Measurements from ENCODE around the gene GALNT12.

Gene GALNT12, protein sequence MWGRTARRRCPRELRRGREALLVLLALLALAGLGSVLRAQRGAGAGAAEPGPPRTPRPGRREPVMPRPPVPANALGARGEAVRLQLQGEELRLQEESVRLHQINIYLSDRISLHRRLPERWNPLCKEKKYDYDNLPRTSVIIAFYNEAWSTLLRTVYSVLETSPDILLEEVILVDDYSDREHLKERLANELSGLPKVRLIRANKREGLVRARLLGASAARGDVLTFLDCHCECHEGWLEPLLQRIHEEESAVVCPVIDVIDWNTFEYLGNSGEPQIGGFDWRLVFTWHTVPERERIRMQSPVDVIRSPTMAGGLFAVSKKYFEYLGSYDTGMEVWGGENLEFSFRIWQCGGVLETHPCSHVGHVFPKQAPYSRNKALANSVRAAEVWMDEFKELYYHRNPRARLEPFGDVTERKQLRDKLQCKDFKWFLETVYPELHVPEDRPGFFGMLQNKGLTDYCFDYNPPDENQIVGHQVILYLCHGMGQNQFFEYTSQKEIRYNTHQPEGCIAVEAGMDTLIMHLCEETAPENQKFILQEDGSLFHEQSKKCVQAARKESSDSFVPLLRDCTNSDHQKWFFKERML

DNA sequence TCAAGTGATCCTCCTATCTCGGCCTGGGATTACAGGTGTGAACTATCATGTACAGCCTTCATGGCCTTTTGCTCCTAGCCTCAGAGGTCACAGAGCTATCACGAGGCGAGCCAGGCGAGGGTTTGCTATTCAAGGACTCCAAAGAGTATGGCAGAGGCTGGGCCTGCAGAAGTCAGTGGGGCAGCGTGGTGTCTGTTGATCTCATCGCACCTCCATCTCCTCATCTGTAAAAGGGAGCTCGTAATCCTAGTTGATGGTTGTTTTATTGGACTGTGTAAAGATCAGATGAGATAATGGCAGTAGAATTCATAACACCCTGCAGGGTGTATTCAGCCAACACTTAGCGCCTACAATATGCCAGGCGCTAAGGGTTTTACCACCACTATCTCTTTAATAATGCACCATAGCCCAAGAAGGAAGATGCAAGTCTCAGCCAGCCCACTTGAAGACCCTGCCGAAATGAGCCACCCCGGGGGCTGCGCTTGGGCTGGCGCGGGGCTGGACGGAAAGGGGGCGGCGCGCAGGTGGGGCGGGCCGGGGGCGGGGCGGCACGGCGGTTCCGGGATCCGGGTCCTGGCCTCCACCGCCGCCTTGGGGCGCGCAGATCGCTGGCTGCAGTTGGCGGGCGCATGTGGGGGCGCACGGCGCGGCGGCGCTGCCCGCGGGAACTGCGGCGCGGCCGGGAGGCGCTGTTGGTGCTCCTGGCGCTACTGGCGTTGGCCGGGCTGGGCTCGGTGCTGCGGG is at the start of gene GALNT12:
Gene GALNT12, plus strand, starts transcription at position 601 of the 744 bp plus-strand sequence. Its CDS starts 29 bp downstream, at position 630.
- peak; percentile 40 for DNase-seq

DNA sequence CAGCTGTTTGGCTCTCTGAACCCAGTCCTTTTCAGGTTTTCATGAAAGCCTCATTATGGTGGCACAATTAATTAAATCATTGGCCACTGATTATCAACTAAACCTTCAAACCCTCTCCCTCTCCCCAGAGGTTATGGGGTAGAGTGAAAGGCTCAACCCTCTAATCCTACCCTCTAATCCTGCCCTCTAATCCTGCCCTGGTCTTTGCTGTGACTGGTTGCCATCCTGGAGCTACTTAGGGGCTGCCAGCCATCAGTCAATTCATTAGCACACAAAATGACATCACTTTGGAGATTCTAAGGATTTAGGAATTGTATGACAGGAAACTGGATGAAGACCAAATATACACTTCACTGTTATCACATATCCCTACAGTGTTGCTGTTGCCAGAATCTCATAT is 47.2 kb upstream of the GALNT12 start:
- no peak for DNase-seq

DNA sequence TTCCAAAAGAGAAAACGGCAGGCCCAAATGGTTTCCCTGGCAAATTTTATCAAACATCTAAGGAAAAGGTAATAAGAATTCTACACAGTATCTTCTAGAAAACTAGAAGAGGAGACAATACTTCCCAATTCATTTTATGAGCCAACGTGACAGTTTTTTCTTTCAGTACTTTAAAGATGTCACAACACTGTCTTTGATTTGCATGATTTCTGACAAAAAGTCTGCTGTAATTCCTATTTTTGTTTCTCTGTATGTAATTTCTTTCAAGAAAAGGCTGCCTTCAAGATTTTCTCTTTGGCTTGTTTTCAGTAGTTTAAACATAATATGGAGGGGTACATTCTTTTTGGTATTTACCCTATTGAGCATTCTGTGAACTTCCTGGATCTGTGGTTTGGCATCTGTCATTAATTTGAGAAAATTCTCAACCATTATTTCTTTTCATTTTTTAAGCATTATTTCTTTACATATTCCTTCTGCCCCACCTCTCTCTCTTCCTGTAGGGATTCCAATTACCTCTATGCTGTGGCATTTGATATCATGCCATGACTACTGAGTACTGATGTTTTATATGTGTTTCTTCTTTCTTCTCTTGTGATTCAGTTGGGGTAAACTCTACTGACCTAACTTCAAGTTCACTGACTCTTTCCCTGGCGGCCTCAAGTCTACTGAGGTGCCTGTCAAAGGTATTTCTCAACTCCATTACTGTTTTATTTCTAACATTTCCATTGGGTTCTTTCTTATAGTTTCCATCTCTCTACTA is 43.3 kb upstream of the GALNT12 start:
- no peak for DNase-seq

DNA sequence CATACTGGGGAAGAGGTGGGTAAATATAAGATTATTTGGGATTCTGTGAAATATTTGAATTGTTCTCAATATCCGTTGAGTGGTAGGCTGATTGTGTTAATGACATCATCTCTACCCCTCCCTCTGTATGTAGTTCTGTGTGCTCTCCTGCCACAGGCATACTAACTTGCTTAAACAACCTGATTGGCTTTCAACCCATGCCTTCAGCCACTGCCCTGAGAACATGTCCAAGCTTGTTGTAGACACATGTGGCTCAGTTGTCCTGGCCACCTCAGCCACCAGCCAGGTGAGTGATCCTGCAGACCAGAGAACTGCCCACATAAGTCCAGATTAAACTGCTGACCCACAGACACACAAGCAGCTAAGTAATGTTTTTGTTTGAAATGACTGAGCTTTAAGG is 42.2 kb upstream of the GALNT12 start:
- DNase-seq: no peak

DNA sequence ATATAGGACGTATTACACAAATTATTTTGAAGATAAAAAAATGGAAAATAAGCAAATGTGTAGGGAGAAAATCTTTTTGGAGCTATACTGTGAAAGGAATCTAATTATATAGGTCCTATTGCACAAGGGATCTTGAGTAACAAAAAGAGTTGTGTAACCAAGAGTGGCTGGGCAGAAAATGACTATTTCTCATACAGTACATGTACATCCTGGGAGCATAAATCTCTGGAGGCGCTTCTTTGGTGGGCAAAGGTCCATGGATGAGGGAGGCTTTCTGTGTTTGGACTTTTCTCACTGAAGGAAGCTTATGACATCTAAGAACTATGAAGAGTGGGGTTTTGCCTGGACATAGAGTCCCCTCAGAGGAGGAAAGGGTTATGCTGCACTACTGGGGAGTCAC is 40.9 kb upstream of the GALNT12 start:
- DNase-seq: no peak

DNA sequence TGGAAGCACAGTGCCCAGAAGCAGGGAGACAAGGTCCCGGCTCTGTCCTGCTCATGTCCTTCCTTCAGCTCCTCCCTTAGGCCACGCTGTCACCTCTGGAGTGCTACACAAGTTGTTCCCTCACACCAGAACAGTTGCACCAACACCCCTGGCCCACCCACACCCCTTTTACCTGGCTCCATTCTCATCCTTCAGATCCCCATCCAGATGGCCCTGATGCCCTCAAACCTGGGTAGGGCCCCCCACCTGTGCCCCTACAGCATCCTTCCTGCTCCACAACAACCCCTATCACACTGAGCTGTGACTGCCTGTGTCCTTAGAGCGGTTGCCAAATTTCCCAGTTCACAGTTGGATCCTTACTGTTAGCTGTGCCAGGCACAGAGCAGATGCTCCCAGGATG is 40.3 kb upstream of the GALNT12 start:
- no peak for DNase-seq

DNA sequence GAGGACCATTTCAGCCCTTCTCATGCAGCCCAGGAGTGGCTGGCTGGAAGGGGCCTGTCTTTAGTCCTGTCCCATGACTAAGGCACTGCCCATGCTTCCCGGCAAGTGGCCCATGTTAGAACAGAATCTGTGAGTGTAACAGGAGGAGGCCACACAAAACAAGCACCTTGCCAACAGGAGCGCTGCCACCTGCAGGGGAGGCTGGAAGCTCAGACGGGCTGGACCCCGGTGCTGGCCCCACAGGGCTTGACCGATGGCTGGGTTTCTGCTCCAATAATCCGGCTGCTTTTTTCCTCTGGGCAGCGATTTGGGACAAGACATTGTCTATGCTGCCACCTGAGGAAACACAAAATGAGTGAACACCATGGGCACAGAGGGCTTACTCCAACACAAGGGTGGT is 39.6 kb upstream of the GALNT12 start:
- no peak for DNase-seq

DNA sequence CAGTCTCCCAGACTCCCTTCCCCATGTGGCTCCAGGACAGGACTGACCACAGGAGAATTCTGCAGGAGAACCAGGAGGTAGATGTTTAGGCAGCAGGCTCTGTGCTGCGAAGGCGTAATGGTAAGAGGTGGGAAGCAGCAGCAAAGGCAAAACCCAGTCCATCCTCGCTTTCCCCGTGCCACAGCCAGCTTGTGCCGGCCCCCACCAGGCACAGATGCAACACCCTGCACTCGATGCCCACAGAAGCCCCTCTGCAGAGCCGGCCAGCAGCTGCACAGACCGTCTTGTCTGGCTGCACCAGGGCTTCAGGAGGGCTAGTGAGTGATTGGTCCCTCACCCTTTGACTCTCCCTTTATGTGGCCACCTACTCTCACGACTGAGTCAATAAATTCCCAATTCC is 39.1 kb upstream of the GALNT12 start:
- no peak for DNase-seq

DNA sequence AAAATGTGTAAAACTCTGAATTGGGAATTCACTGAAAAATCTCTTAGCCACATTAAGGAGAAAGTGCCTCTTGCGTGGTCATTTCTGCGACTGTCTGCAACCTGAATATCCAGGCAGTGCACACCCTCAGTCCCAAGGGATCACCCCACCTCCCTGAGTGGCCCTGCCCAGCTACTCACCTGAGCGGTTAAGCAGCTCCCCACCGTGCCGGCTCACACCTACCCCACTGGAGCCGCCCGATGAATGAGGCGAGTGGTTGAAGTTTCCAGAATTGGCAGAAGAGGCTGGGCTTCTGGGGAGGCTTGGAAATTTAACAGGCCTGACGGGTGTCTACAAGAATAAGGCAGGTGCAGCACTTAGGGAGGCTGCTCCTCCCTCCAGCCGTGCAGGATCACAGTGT is 36.8 kb upstream of the GALNT12 start:
- no peak for DNase-seq

DNA sequence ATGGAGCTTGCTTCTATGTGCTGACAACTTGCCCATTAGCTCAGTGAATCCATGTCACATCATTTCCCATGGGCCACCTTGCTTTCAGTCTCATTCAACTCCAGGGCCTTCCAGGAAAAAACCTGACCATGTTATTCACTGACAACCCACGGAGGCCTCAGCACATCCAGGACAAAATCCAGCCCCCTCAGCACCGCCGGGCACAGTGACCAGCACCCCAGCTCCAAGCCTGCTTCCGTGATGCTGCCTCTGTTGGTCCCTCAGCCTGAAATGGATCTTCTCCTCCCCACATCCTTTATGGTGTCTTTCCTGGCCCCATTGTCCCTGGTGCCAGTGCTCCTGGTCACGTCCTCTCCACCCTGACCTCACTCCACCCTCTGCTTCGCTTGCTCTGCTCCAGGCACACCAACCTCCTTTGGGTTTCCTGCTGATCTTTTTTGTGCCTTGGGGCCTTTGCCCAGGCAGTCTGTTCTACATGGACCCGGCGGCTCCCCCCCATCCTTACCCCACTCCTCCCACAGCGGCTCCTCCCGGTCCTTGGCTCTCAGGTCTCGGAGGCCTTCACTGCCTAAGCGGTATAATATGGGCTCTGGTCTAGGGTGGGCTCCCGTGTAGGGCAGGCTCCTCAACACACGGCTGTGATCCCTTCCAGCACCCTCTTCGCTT is 36.1 kb upstream of the GALNT12 start:
- DNase-seq: no peak

DNA sequence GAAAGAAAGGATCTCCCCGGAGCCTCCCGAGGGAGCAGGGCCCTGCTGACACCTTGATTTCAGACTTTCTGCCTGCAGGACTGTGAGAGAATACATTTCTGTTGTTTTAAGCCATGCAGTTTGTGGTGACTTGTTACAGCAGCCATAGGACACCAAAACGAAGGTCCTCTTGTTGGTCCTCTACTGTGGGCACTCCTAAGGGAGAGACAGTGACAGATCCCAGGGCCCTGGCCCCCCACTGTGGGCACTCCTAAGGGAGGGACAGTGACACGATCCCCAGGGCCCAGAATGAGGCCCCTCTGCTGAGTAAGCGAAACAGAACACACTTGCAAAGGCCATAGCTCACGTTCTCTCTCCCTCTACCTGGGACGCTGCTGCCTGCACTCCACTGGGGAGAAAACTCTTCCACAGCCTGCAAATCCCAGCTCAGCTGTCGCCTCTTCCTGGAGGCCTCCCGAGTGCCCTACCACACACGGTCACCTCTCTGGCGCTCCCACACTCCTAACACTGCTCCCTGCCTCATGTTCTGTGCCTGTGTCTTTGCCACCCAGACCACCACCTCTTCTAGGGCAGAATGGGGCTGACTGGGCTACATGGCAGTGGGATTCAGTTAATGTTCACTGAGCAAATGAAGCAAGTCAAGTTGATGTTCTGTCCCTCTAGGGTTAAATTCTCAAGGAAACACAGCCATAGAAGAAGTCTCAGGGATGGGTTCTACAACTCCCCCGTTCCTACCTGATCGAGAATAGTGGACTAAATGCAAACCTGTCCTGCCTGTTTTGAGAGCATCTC is 34.9 kb upstream of the GALNT12 start:
- DNase-seq: no peak

DNA sequence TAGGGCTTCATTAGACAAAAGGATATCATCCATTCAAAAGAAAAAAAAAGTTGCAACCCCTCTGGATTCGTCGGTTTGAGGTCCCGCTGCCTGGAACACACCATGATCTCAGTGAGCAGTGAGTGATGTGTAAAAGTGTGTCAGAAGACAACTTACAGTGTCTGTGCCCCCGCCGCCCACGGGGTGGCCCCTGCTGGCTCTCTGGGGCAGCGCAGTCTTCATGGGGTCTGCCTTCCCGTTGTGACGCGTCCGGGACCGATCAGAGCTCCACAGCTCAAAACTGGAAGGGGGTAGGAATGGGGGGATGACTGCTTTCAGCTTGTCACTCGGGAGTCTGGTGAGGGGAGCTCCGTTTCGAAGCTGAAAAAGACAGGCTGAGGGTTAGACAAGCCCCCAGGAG is 33.7 kb upstream of the GALNT12 start:
- DNase-seq: no peak

DNA sequence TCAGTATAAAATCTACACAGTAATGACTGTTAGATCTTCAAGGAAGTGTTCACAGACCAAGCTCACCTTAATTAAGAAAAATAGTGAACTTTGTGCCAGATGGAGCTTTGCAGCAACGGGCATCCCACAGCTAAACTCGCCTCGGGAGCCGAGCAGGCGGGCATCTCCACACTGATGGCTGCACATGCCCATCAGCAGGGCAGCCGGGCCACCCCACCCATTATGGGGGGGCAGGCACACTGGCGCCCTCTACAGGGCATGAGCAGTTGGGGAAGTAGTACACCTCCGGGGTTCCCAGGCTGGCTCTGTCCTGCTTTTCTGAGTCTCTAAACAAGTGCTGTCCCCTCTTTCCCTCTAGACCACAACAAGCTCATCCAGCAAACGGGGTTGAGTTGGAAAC is 32.7 kb upstream of the GALNT12 start:
- no peak for DNase-seq

DNA sequence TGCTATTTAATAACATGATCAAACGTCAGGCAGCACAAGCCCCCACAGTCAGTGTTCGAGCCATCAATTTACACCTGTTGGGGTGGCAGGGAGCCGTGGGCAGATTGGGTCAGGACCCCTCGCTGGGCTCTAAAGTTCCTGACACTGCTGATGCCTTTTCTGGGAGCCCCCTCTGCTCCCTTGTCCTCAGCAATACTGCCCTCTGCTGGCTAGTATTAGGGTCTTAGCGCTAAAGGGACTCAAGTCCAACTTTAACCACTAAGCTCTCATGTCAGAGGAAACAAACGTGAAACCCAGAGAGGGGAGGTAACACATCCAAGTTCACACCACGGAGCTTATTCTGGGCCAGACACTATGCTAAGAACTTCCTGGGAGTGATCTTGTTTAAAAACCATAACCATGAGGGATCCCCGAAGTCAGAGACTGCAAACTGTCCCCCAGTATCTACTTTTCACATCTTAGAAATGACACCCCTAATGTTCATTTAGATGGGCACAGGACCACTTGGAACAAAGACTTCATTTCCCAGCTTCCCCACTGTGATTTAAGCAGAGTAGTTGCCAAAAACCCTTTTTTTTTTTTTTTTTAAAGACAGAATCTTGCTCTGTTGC is 31.5 kb upstream of the GALNT12 start:
- peak; percentile 39 for DNase-seq

DNA sequence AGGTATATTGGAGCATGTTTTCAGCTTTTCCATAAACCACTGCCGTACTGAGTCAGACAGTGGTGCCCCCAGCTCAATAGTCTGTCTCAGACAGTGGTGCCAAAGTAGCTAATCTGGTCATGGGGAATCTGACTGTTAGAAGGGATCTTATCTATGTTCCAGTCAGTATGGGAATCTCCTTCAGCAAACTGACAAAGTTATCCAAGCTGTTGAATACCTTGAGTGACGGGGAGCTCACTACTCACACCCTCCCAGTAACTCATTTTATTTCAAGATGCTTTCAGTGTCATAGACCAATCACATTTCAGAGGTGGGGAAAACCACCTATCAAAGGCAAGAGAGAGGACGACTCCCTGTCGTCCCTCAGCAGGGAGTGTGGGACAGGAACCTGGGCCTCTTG is 29.9 kb upstream of the GALNT12 start:
- DNase-seq: no peak

DNA sequence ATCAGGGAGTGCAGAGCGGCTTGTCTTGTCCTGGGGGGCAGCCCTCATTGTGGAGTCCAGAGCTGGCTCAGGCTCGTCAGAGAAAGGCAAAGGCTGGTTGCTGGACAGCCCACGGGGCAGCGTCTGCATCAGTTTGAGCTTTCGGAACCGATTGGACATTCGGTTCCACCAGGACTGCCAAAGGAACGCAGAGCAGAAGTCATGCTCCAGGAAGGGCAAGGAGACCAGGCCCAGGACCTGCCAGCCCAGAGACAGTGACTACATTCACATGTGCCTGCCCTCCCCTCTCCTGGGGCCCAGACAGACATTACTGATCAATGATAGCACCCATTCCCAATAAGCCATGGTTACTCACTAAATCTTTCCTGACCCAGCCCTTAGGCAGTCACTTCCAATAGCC is 29.2 kb upstream of the GALNT12 start:
- no peak for DNase-seq

DNA sequence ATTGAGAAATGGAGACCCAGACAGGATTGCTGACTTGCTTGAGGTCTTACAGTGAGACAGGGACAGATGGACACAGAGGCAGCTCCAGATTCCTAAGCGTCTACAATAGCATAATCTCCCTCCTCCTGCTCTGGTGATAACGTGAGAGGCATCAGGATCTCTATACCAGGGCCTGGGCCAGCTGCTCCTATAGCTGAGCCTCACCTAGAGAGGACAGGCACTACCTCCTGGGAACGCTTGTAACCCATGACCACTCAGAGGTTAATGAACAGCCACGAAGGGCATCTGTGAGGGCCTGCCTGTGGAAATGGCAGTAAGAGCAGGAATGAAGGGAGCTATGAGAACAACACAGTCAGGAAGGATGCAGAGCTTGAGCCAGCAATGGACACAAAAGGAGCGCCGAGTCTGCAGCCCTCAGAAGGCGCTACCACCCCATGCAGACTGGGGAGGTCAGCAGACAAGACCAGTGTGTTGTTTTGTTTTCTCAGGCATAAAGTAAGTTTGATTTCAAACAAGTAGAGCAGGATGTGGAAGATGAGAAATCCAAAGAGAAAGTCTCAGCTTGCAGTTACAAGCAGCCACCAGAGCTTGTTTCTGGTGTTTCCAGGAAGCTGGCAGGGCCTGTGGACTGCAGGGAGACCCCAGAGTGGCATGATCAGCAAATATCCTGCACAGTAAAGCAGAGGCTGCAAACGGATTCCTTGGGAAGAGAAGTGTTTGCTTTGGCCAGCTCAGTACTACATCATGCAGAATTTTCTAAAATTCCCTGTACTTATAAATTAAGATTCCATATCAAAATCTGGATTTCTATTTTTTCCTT is 28.5 kb upstream of the GALNT12 start:
- DNase-seq: no peak

DNA sequence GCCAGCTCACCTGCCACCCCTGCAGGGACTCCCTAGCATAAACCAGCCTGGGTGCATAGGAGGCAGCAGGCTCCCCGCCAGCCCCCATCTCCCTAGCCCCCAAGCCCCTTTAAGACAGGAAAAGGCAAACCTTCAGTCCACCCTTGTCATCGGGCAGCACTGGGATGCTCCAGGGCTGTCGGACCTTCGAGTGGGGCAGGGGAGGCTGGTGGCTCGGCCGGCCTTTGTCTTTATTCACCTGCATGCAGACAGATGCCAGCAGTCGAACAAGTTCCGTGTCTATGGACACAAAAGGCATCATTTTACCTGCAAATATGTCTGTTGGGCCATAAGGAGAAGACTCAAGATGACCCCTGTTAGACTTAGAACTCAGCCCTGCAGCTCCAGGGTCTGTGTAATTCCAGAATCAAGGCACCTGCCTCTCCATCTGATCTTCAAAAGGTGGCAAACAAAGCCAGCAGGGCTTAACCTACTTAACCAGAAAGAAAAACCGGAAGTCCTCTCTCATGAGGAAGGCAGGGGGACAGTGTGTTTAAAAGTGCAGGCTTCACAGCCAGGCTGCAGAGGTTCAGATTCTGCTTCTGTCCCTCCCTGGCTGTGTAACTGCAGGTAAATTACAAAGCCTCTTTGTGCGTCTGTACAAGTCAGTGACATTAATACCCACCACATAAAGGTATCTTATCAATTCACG is 27.3 kb upstream of the GALNT12 start:
- DNase-seq: no peak

DNA sequence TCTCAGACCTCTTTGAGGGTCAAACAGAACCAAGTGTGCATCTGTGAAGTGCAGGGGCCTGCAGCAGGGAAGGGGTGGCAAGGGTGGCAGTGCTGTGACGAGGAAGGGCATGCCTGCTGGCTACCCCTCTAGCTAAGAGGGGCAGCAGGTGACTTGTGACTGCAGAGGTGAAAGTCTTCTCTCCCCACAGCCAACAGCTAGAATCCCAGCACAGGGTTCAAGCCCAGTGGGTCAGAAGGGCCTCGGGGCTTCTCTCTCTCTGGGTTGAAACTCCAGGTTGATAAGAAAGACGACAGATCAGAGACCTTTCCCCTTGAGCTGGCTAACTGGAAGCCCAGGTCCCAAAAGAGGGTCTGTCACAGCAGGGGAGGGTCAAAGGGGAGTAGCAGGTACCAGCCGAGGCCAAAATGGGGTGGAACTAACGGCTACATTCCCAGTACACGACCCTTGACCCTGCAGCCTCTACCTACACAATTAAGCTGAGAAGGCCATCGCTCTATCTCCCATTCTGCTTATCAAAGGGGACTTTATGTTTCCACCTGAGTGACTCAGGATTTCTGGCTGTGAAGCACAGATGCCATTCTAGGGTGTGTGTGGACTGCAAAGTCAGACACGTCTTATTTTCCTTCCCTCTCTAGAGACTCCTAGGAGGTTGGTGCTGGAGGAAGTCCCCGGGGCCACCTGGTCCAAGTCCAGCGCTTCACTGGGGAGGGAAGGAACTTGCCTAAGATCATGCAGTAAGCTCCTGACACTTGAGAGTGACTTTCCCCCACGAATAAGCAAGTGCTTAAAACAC is 25.7 kb upstream of the GALNT12 start:
- DNase-seq: no peak

Measured in NCI-H1105 (cell line).